Stimulated activated CD8-positive, alpha-beta memory T cell treated with anti-CD3 and anti-CD28 coated beads, Interleukin-2, amount 100 ng/mL, for 1 hour (primary cell): ENCODE measurements around the gene AKNA.

Source experiments
- DNase-seq, 2 donors: peaks; one replicate each; pipeline ENCODE4 v3.0.0-alpha.2; 2020; ENCODE audit warnings: low read depth in 2 of 2

AKNA gene

DNA sequence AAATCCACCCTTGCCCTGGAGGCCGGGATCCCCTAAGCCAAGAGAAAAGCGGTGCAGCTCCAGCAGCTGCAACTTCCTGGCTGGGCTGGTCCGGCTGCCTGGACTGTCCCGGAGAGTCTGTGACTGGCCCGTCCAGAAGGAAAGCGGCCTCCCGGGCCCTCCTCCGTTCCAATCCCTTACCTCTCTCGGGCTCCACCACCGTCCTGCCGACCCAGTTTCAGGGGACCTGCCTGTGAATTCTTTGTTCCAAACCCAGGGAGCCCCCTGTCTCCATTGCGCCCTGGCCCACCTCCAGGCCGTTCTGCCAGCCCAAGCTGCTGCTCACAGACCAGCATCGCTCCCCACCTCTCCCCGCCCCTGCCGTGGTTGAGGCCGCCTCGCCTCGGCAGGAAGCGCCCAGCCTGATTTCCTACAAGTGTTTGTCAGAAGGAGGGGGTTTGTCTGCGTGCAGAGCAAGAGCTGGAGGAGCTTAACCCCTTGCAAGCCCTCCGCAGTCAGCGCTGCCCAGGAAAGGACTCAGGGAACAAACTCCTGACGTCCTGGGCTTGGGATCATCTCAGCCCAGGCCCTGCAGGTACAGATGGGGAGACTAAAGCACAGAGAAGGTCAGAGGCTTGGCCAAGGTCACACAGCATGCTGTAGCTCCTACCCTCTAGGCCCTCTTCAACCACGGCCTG, at the start of gene AKNA:
TSS of gene AKNA (minus strand) at position 303 of the 677 bp plus-strand sequence. CDS start 6,649 bp downstream, outside the sequence.
- peak; percentile 66 to 72 for DNase-seq

GRCh38 chr9:114437401-114437893, 49.7 kb upstream of the AKNA start:
- no peak for DNase-seq

DNA sequence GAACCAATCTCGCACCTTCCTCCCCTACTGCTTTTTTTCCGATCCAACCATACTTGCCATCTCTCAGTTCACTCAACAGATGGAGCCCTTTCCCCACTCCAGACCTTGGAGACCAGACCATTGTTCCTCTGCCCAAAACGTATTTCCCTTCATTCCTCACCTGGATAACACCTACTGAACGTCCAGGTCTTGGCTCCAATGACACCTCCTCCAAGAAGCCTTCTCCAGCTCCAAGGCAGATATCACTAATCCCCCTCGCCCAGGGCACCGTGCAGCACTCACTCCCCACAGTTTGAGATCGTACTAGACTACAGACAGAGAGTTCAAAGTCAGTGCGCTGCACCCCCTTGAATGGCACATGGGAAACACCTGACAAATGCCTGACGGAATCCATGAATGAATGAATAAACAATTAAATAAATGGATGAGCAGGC, 47.1 kb upstream of the AKNA start:
- no peak for DNase-seq

DNA sequence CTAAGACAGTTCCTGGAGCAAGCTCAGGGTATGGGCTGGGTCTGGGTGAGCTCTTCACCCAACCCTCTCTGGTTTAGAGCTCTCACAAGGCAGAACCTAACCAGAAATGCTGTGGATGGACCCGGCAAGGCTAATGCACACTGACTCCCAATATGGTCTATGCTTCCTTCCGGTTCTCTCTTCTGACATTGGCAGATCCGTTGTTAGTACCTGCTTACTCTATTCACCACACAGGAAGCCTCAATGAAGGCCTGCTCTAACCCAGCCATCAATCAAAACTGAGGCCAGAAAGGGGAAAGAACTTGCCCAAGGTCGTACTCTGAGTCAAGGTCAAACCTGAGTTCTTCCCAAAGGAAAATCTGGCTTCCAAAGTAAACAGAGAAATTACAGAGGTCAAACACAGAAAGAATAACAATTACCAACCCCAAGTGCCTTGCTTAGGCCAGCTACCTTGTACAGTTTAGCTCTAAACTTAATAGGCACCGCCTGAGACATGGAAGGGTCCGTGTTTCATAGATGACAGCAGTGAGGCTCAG, 46.0 kb upstream of the AKNA start:
- DNase-seq = no peak

GRCh38 chr9:114433086-114433485, 45.3 kb upstream of the AKNA start:
- no peak for DNase-seq

GRCh38 chr9:114432323-114433067, 44.7 kb upstream of the AKNA start:
- no peak for DNase-seq

GRCh38 chr9:114431770-114432169, 44.0 kb upstream of the AKNA start:
- DNase-seq = no peak

- no peak for DNase-seq
These were observed 43.2 kb upstream of the AKNA start for GRCh38 chr9:114431003-114431402.

DNA sequence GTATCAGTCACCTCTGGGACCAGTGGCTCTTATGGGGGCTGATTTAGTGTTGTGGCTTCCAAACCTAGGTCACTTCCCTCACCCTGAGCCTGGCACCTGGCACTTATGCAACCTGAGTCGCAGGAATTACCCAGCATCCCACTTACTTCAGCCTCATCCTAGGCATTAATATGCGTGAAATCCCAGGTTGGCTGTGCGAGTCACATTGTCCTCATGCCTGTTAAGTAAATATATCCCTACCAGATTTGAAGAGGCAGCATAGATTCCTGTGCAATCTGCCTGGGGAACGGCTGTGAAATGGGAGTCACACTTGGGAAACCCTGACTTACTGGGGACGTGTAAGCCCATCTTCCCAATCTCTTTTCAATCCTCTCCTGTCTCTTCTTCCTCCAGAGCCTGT, 42.7 kb upstream of the AKNA start:
- no peak for DNase-seq

DNA sequence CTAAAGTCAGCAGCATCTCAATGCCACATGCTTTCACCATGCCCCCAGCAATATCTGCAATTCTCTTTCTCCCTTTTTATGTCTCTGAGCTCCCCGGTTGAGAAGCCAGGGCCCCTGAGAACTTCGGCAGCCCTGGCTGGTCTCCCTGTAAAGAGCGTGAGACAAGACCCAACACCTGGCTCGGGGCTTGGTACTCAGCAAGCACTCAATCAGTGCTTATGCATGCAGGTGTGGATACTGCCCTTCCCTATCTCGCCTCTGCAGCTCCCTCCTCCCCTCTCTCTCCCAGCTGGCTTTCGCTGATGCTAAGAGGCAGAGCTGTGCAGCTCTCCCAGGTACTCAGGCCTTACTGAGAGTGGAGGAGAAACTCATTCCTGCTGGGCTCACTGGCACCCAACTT, 41.7 kb upstream of the AKNA start:
- no peak for DNase-seq

DNA sequence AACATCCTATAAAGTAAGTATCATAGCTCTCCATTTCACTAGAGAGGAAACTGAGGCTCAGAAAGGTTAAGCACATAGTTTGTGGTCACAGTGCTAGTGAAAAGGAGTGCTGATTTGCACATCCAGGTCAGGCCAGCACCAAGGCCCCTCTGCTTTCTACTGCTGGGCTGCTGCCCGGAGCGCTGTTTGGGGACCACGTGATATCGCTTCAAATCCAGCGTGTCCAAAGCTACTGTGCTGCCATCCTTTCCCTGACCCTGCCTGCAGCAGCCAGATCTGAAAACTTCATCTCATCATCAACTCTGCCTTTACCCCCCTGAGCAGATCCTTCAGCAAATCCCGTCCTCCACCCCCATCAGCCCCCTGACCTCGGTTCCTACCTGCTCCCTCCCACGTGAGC, 40.7 kb upstream of the AKNA start:
- no peak for DNase-seq

DNA sequence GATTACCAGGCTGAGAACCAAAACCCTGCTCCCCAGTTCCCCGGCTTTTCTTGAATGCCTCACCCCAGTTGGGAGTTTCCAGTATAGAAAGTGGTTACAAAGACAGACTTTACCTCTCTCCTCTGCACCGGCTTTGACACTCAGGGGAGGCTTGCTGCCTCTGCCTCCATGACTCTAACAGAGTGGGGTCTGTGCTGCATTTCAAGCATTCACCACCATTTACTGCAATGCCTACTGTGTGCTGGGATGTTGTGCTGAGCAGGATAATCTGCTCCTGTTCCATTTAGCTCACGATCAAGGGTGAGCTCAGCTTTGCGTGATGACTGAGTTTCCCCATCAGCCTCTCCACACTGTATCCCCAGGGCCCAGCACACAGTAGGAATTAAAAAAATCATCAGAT, 39.9 kb upstream of the AKNA start:
- no peak for DNase-seq

- DNase-seq = no peak
These were observed 38.5 kb upstream of the AKNA start for GRCh38 chr9:114426046-114426948.

DNA sequence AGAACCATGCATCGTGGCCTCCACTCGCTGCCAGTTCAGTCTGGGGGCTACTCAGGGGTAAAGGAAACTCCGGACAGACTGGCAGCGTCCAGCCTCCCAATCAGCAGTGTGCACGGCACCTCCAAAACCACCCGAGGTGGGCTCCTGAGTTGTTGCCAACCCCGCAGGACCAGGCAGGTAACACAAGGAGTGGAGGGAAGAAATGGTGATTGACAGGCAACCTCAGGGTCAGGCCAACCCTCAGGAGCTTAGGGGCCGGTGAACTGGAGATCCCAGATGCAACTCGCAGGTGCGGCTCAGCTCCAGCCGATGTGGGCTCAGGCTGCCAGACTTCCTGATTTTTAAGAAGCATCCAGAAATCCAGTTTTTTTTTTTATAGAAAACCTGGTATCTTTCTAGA, 37.3 kb upstream of the AKNA start:
- no peak for DNase-seq

DNA sequence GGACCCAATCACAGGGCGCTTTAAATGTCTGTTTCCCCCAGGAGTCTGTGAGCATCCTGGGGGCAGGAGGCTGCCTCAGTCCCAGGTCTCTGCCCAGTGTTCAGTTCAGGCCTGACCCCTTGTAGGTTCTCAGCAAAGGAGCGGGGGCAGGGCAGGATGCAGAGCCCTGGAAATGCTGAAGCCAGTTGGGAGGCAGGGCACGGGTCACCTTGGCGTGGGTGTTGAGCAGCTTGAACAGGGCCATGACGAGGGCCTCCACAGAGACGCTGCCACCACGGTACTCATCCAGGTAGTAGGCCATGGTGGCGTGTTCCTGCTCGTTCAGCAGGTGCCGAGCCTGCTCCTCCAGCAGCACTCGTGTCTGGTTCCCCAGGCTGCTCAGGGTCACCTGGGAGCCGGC, 36.3 kb upstream of the AKNA start:
- no peak for DNase-seq

DNA sequence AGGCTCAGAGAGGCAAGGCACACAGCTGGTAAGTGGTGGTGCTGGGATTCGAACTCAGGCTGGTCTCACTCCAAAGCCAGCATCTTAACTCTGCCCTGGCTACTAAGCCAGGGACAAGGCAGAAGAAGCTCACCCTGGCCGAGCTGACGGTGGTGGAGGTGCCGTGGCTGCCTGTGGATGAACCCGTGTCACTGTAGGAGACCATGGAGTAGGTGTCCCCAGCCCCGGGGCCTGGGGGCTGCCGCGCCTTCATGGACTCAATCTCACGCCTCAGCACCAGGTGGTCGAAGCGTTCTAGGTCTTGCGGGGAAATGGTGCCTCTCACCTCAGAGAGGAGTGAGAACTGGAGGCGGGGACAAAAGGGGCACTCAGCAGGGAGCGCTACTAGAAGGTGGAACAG, 35.4 kb upstream of the AKNA start:
- DNase-seq = no peak

- no peak for DNase-seq
These were observed 33.4 kb upstream of the AKNA start for GRCh38 chr9:114421147-114421546.

DNA sequence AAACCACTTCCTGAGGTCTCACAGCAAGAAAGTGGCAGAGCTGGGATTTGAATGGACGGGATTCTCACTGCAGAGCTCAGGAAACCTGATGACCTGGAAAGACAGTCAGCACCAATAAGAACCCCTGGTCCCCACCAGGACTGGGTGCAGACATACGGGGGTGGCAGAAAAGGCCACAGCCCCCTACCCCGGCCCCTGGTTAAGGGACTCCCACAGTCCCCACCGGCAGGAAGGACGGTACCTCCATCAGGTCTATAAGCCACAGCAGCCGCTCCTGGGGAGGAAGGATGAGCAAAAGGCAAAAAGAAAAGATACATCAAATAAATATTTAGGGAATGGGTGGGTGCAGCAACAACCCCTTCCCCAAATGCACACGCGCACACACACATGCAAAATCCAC, 32.0 kb upstream of the AKNA start:
- no peak for DNase-seq

DNA sequence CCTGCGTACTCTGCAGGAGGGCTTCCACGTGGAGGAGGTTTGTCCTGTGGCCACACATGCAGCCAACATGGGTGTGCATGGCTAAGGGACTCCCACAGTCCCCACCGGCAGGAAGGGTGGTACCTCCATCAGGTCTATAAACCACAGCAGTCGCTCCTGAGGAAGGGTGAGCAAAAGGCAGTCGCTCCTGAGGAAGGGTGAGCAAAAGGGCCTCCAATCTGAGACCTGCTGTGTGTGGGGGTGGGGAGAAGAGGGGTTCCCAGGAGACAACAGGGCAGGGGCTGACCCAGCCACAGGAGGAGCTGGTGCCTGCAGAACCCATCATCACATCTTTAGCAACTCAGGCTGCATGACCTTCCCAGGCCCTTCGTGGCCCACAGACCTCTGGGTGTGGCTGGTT, 30.3 kb upstream of the AKNA start:
- no peak for DNase-seq

GRCh38 chr9:114417511-114417910, 29.7 kb upstream of the AKNA start:
- no peak for DNase-seq

- no peak for DNase-seq
These were observed 29.1 kb upstream of the AKNA start for GRCh38 chr9:114416906-114417305.

GRCh38 chr9:114416290-114416689, 28.5 kb upstream of the AKNA start:
- DNase-seq = no peak
